Thymus (tissue), 11 donors: ENCODE data around the gene FLYWCH1. TPM values are rescaled to one million over a fixed set of nuclear protein-coding genes. Genes with fewer than 3 reads are reported as not detected.

Experiments used
- DNase-seq, 9 donors: peaks; one replicate each; pipeline ENCODE4 v3.0.0-alpha.2; 2013; ENCODE audit warnings: low spot score in 9 of 9, low read depth in 6 of 9, missing footprints in 1 of 9
- H3K27ac ChIP-seq, 2 donors: one replicate each; pipeline ENCODE4 v1.5.1; 2013; ENCODE audit warnings: control low read depth in 1 of 2, low read depth in 1 of 2, low read length in 1 of 2, mild to moderate bottlenecking in 1 of 2, moderate library complexity in 1 of 2
- H3K27me3 ChIP-seq, 2 donors: one replicate each; pipeline ENCODE4 v1.5.1; 2013; ENCODE audit warnings: low read length in 1 of 2; ENCODE audit not compliant: control insufficient read depth in 2 of 2, insufficient read depth in 1 of 2
- H3K36me3 ChIP-seq, 2 donors: one replicate each; pipeline ENCODE4 v1.5.1; 2013; ENCODE audit warnings: low read length in 1 of 2, mild to moderate bottlenecking in 1 of 2, moderate library complexity in 1 of 2; ENCODE audit not compliant: control insufficient read depth in 2 of 2, insufficient read depth in 2 of 2
- H3K4me1 ChIP-seq, 2 donors: one replicate each; pipeline ENCODE4 v1.5.1; 2013; ENCODE audit warnings: low read length in 2 of 2; ENCODE audit not compliant: control insufficient read depth in 2 of 2, insufficient read depth in 2 of 2
- H3K4me3 ChIP-seq, 2 donors: one replicate each; pipeline ENCODE4 v1.5.1; 2013; ENCODE audit warnings: low read length in 2 of 2, control low read depth in 1 of 2, mild to moderate bottlenecking in 1 of 2
- H3K9me3 ChIP-seq, 2 donors: one replicate each; pipeline ENCODE4 v1.5.1; 2013; ENCODE audit warnings: low read length in 1 of 2, mild to moderate bottlenecking in 1 of 2; ENCODE audit not compliant: control insufficient read depth in 2 of 2, insufficient read depth in 1 of 2
- WGBS: extraction: QIAGEN DNeasy Blood & Tissue Kit; methylation state at CpG from one replicate; pipeline ENCODE4 v1.1.7; 2013; 5-methylcytosine and 5-hydroxymethylcytosine counted together
- polyA plus RNA-seq: library from polyadenylated mRNA; stranded (reverse); fragments of 200-250 nt; gene quantifications from one replicate; pipeline ENCODE4 v1.2.3, GENCODE V29; 2013
- total RNA-seq: library from RNA; stranded (reverse); fragments of 120-200 nt; gene quantifications from one replicate; pipeline ENCODE4 v1.2.4, GENCODE V29; 2013
- donor health status: healthy.

The FLYWCH1 gene
- total and polyA plus RNA-seq, 2 donors, result 9.6 to 34.1 TPM

DNA sequence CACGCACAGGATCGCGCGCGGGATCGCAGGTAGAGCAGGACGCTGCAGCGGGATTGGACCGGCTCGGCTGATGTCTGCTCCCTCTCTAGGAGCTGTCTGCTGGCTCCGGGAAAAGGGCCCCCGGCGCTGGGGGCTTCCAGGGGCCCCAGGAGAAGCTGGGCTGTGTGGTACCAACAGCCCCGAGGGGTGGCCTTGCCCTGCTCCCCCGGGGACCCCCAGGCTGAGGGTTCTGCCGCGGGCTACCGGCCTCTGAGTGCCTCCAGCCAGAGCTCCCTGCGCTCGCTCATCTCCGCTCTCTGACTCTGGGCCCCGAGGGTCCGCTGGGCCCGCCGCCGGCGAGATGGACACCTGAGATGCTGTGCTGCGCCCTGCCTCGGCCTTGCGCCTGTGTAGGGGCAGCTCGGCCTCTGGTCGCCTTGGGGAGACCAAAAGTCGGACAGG, 56.0 kb downstream of the FLYWCH1 start:
- no peak overlapping the region for H3K4me3 ChIP-seq
- DNase-seq, result no peak
- H3K27ac ChIP-seq, result no peak overlapping the region
- H3K4me1 ChIP-seq, result peaks cover 41 to 58% of the 10 kb centered on the region in 2 donors
- H3K36me3 ChIP-seq, result peaks cover 6 to 17% of the 10 kb centered on the region in 2 donors
- peaks cover 51 to 63% of the 10 kb centered on the region in 2 donors for H3K27me3 ChIP-seq
- peaks cover 0 to 30% of the 10 kb centered on the region in 2 donors for H3K9me3 ChIP-seq
- 64% methylated on average over 33 of the region's 33 CpGs for whole genome bisulfite sequencing

DNA sequence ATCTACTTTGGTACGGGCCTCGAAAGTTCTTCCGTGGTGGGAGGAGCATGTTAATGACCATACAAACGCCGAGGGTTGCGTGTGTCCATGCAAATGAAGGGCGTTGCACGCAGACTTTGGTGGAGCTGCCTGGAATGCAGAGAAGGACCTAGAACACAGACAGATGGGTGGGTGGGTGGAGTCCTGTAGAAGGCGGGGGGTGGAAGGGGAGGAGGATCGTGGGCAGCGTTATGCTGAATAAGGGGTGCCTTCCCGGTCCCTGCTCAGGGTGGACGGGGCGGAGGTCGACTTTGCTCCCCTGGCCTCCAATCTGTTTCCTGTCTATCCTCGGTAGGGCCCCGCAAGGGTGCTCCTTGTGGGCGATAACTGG, 56.6 kb downstream of the FLYWCH1 start:
- peaks cover 48 to 57% of the 10 kb centered on the region in 2 donors for H3K27me3 ChIP-seq

DNA sequence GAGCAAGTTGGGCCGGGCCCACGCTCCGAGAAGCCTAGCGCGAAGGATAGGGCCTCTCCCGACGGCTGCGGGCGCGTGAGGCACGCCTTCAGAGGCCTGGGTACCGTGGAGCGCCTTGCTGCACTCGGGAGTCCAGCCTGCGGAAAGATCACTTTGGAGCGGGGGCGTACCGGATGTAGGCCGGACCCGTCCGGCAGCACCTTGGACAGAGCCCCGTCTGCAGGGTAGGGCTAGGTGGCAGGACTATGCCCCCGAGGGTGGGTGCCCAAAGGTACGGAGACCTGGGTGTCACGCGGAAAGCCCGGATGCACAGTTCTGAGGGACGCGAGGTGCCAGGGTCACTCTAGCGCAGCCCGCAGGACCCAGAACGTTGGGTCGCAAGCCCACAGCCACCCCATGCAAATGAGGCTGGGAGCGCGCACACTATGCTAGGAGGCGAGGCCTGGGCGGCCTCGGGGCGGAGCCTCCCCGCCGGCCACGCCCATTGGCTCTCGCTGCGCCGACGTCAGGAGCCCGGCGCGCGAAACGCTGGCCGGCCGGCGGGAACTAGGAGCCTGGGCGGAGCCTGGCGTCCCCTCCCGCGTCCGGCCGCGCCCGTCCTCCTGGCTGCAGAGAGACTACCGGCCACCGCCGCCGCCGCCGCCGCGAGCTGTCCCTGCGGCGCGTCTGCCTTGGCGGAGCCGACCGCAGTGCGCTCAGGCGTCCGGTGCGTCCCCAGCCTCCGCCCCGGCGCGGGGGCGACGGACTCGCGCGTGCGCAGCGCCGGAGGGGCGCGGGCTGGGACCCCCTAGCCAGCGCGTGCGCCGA, 57.2 kb downstream of the FLYWCH1 start, which contains the start of gene PAQR4:
Gene PAQR4, plus strand, starts transcription at position 611 of the 807 bp plus-strand sequence. CDS start 327 bp downstream, outside the sequence.
- H3K4me1 ChIP-seq, result peaks cover 29 to 47% of the 10 kb centered on the region in 2 donors
- H3K4me3 ChIP-seq, result peak within 1 kb of the TSS; percentile 63 to 84
- H3K27me3 ChIP-seq, result peaks cover 45 to 51% of the 10 kb centered on the region in 2 donors
- peak within 1 kb of the TSS; percentile 12 to 37 for H3K27ac ChIP-seq
- 2% methylated on average over 98 of the region's 98 CpGs for WGBS
- H3K36me3 ChIP-seq, result peaks cover 16 to 28% of the 10 kb centered on the region in 2 donors
- DNase-seq, result peak in 7 of 9 donors; percentile 74 to 90 (median 82)
- H3K9me3 ChIP-seq, result peaks cover 0 to 30% of the 10 kb centered on the region in 2 donors

More for the DNA sequence above, 56.6 kb downstream of the FLYWCH1 start:
- Histone ChIP-seq H3K36me3 (peaks cover 11 to 22% of the 10 kb centered on the region in 2 donors), H3K4me1 (peaks cover 35 to 53% of the 10 kb centered on the region in 2 donors), H3K27ac (no peak overlapping the region), H3K9me3 (peaks cover 0 to 33% of the 10 kb centered on the region in 2 donors), H3K4me3 (peak overlapping the region; percentile 27 to 84)
- WGBS, result 25% methylated on average over 18 of the region's 18 CpGs
- no peak for DNase-seq

DNA sequence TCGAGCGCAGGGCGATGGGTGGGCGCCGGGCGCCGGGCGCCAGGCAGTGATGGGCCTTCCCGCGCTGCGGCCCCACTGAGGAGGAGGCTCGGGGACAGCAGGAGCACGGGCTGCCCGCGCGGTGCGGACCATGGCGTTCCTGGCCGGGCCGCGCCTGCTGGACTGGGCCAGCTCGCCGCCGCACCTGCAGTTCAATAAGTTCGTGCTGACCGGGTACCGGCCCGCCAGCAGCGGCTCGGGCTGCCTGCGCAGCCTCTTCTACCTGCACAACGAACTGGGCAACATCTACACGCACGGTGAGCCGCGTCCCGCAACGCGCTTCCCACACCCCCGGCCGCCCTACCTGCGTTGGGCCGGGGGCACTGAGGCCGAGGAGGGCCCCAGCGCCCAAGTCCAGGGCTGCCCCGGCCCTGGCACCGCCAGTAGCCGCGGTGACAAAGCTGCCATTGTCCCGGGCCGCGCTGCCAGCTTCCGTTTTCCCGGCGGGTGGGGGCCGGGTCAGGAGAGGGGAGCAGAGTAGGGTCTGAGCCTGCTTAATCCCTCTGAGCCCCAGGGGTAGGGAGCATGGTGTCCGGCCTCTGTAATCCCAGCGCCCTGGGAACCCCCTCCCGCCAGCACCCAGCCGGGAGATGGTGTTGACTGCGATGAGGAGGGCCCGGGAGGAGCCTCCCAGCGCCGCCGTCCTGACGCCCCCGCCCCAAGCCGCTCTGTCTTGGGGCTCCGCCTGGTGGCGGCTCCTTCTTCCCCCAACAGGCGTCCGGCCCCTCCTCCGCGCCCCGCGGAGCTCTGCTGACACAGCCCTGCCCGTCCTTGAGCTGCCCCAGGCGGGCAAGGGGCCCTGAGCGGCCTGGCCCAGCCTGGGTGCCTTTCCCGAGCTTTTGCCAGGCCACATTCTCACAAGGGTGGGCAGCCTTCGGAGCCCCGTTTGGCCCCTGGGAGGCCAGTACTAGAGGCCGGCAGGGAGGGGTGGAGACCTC, 58.1 kb downstream of the FLYWCH1 start:
- peak in 6 of 9 donors; percentile 50 to 84 (median 72) for DNase-seq
- WGBS, result 2% methylated on average over 83 of the region's 83 CpGs
- Histone ChIP-seq H3K4me3 (peak overlapping the region; percentile 63 to 84), H3K27me3 (peaks cover 36 to 42% of the 10 kb centered on the region in 2 donors), H3K27ac (peak overlapping the region; percentile 12 to 37), H3K4me1 (peaks cover 21 to 38% of the 10 kb centered on the region in 2 donors), H3K36me3 (peaks cover 25 to 37% of the 10 kb centered on the region in 2 donors), H3K9me3 (peaks cover 0 to 24% of the 10 kb centered on the region in 2 donors)

DNA sequence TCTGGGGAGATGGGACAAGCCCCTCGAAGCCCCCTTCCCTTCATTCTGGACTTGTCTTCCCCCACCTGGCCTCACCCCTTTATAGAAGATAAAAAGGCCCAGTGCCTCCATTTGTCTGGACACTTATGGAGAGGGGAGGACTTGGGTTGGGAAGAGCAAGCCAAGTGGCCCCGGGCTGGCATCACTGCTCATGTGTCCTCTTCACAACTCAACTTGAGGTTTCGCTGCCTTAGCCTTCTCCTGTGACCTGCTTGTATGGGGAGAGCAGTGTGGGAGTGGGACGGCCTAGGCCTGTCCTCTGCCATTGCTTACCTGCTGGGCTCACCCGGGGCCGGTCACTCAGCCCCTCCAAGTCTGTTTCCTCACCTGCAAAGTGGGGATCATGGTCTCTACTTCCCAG, 58.8 kb downstream of the FLYWCH1 start:
- Histone ChIP-seq H3K27ac (peak overlapping the region in 1 of 2 donors; percentile 15), H3K27me3 (peaks cover 31 to 34% of the 10 kb centered on the region in 2 donors), H3K9me3 (peaks cover 0 to 24% of the 10 kb centered on the region in 2 donors), H3K36me3 (peaks cover 32 to 44% of the 10 kb centered on the region in 2 donors), H3K4me1 (peaks cover 21 to 31% of the 10 kb centered on the region in 2 donors), H3K4me3 (peak overlapping the region; percentile 63 to 84)
- WGBS, result 91% methylated on average over 6 of the region's 6 CpGs
- DNase-seq, result no peak

DNA sequence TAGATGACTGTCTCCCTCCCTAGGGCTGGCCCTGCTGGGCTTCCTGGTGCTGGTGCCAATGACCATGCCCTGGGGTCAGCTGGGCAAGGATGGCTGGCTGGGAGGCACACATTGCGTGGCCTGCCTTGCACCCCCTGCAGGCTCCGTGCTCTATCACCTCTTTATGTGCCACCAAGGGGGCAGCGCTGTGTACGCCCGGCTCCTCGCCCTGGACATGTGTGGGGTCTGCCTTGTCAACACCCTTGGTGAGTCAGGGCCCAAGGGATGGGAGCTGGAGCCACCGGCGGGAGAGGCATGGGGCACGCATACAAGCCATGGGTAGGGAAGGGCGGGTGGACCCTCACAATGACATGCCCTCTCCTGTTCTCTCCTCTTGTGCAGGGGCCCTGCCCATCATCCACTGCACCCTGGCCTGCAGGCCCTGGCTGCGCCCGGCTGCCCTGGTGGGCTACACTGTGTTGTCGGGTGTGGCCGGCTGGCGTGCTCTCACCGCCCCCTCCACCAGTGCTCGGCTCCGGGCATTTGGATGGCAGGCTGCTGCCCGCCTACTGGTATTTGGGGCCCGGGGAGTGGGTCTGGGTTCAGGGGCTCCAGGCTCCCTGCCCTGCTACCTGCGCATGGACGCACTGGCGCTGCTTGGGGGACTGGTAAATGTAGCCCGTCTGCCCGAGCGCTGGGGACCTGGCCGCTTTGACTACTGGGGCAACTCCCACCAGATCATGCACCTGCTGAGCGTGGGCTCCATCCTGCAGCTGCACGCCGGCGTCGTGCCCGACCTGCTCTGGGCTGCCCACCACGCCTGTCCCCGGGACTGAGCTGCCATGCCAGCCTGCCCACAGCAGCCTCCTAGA, 59.6 kb downstream of the FLYWCH1 start:
- peaks cover 0 to 19% of the 10 kb centered on the region in 2 donors for H3K9me3 ChIP-seq
- 97% methylated on average over 35 of the region's 35 CpGs for WGBS
- H3K27me3 ChIP-seq, result peaks cover 25 to 27% of the 10 kb centered on the region in 2 donors
- DNase-seq, result no peak
- peaks cover 40 to 52% of the 10 kb centered on the region in 2 donors for H3K36me3 ChIP-seq
- H3K4me3 ChIP-seq, result no peak overlapping the region
- no peak overlapping the region for H3K27ac ChIP-seq
- peaks cover 21 to 24% of the 10 kb centered on the region in 2 donors for H3K4me1 ChIP-seq

DNA sequence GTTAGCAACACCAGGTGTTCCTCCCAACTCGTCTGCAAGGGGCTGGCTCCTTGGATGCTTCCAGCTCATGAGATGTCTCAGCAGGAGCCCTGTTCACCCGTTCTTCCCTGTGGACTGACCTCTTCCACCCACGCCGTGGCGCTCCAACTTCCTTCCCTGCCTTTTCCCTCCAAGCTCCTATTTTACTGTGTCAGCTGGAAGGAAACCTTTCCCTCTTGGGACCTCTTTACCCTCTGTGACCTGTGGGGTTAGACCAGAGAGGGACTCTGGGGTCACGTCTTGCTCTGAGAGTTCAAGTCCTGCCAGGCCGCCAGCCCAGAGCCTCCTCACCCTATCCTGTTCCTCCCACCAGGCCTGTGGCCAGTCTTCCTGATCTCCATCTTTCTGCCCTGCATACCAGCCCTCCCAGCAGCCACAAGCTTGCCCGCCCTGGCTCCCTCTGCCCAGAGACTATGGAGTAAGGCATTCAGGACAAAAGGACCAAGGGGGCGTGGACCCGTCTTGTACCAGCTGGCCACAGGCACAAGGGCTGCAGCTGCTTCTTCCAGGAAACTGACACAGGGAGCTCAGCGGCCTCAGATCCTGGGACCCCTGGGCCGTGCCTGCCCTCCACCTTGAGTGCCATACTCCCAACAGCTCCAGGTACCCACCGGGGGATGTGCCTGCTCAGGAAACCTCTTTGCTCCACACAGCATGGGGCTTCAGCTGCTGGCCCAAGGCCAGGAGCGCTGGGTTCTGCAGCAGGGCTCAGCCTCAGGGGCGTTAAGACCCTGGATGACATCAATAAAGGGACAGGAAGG, 60.5 kb downstream of the FLYWCH1 start:
- no peak overlapping the region for H3K4me3 ChIP-seq
- H3K36me3 ChIP-seq, result peaks cover 48 to 60% of the 10 kb centered on the region in 2 donors
- peaks cover 0 to 19% of the 10 kb centered on the region in 2 donors for H3K9me3 ChIP-seq
- DNase-seq, result no peak
- 93% methylated on average over 15 of the region's 15 CpGs for WGBS
- H3K4me1 ChIP-seq, result peaks cover 21 to 24% of the 10 kb centered on the region in 2 donors
- no peak overlapping the region for H3K27ac ChIP-seq
- H3K27me3 ChIP-seq, result peaks cover 17 to 18% of the 10 kb centered on the region in 2 donors
